GM13977 (cell line): ENCODE measurements around the gene LTBP3.
A peak's percentile ranks its signal among the peaks of the same experiment; 100 is the strongest.

ENCODE experiments used
- DNase-seq: peaks from one replicate; pipeline ENCODE4 v3.0.0; 2012; ENCODE audit warnings: low spot score
- CTCF ChIP-seq: IDR thresholded peaks from 2 replicates; pipeline ENCODE4 v1.5.1; 2012; ENCODE audit warnings: mild to moderate bottlenecking, control low read depth; ENCODE audit not compliant: insufficient read depth; ENCODE audit errors: extremely low read depth, missing control alignments
- in situ Hi-C: fragments of 300-500 bp; cut with MboI; formaldehyde crosslinking; loops from one replicate; pipeline ENCODE4 v1.12.0; 2022; ENCODE audit warnings: low sequenced_read_pairs, low pct_unique_long_range_greater_than_20kb, mixed read lengths, inconsistent platforms; ENCODE audit not compliant: unreplicated experiment

Gene LTBP3

GRCh38 chr11:65558002-65558929 lies at the start of gene LTBP3:
Gene LTBP3 (minus strand): TSS chr11:65558359. CDS start chr11:65557959, 400 bp downstream.
- in situ Hi-C loops = no loop called here
- no peak for TF ChIP-seq CTCF
- peak; percentile 85 for DNase-seq

- no peak for DNase-seq
- no peak for TF ChIP-seq CTCF
- in situ Hi-C loops = no loop called here
Observed at GRCh38 chr11:65606876-65607613, 48.9 kb upstream of the LTBP3 start.

GRCh38 chr11:65604258-65604657 lies 46.1 kb upstream of the LTBP3 start:
- in situ Hi-C loops = no loop called here
- no peak for DNase-seq
- TF ChIP-seq CTCF = no peak

GRCh38 chr11:65599955-65600246 lies 41.7 kb upstream of the LTBP3 start:
- TF ChIP-seq CTCF = no peak
- in situ Hi-C loops = no loop called here
- DNase-seq = no peak

GRCh38 chr11:65599216-65599954 lies 41.2 kb upstream of the LTBP3 start:
- DNase-seq = no peak
- TF ChIP-seq CTCF = no peak
- in situ Hi-C loops = no loop called here

GRCh38 chr11:65598258-65598699 lies 40.1 kb upstream of the LTBP3 start:
- no peak for TF ChIP-seq CTCF
- DNase-seq = no peak
- in situ Hi-C loops = no loop called here
